ENCODE measurements around the gene MED16.

DNA sequence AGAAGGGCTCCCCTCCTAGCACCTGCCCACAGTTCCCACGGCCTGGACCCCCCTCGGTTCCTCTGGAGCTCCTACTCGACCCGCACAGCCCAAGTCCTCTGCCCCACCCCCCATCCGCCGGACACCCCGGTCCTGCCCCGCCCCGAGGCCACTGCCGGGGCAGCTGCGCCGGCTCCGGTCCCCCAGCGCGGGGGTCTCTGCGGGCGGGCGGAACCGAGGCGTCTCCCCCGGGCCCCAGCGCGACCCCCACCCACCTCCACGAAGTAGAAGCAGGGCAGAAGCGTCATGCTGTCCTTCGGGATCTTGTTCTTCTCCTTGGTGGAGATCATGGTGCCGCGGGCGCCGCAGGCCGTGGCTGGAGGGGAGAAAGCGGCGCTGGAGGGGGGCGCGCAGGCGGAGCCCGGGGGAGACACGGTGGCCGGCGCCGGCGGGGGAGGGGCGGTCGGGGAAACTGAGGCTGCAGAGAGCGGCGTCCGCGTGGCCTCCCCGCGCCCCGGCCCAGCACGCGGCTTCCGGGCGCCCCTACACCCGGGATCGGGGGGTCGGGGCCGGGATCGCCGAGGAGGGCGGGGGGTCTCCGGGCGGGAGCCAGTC, 71.7 kb downstream of the MED16 start:
- no peak for TF ChIP-seq POLR2AphosphoS5 (IDR thresholded peaks at IDR 0.05)
- TF ChIP-seq, protein P1, sequence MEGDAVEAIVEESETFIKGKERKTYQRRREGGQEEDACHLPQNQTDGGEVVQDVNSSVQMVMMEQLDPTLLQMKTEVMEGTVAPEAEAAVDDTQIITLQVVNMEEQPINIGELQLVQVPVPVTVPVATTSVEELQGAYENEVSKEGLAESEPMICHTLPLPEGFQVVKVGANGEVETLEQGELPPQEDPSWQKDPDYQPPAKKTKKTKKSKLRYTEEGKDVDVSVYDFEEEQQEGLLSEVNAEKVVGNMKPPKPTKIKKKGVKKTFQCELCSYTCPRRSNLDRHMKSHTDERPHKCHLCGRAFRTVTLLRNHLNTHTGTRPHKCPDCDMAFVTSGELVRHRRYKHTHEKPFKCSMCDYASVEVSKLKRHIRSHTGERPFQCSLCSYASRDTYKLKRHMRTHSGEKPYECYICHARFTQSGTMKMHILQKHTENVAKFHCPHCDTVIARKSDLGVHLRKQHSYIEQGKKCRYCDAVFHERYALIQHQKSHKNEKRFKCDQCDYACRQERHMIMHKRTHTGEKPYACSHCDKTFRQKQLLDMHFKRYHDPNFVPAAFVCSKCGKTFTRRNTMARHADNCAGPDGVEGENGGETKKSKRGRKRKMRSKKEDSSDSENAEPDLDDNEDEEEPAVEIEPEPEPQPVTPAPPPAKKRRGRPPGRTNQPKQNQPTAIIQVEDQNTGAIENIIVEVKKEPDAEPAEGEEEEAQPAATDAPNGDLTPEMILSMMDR (IDR thresholded peaks at IDR 0.05) = no peak
